Chondrocyte (in vitro differentiated cells): ENCODE results near the gene TFR2. TPM values are rescaled to one million over a fixed set of nuclear protein-coding genes. Genes with fewer than 3 reads are reported as not detected.
"Not testable (repeated sequence)": the region's sequence is repeated elsewhere in the genome, so short reads cannot be mapped to it uniquely, and the experiment has no call there.

Source experiments
- DNase-seq: peaks from one replicate; pipeline ENCODE4 v3.0.0; 2021; ENCODE audit warnings: mixed read lengths, low spot score
- H3K27ac Mint-ChIP-seq: one replicate; pipeline ENCODE4 v1.8.0; 2021; ENCODE audit warnings: mild to moderate bottlenecking, moderate library complexity, mixed read lengths; ENCODE audit not compliant: unreplicated experiment
- H3K27me3 Mint-ChIP-seq: 2 replicates; pipeline ENCODE4 v1.8.0; 2021; ENCODE audit warnings: low read depth, mixed read lengths
- H3K36me3 Mint-ChIP-seq: 2 replicates; pipeline ENCODE4 v1.8.0; 2021; ENCODE audit warnings: low read depth, mixed read lengths
- H3K4me1 Mint-ChIP-seq: 2 replicates; pipeline ENCODE4 v1.8.0; 2021; ENCODE audit warnings: low read depth, mild to moderate bottlenecking, mixed read lengths
- H3K4me3 Mint-ChIP-seq: one replicate; pipeline ENCODE4 v1.8.0; 2021; ENCODE audit warnings: mild to moderate bottlenecking, moderate library complexity, mixed read lengths; ENCODE audit not compliant: unreplicated experiment
- H3K9me3 Mint-ChIP-seq: 2 replicates; pipeline ENCODE4 v1.8.0; 2021; ENCODE audit warnings: low read depth, mixed read lengths
- total RNA-seq: library from RNA; stranded (reverse); gene quantifications from 3 replicates; pipeline ENCODE4 v1.2.1, GENCODE V29; 2021
- TF ChIP-seq, protein P1 (sequence below): fragments of 200-600 bp; sonication (generic); IDR thresholded peaks from 2 replicates; pipeline ENCODE4 v1.5.0; 2021; ENCODE audit warnings: antibody characterized with exemption, mild to moderate bottlenecking, moderate library complexity

Gene TFR2
- total RNA-seq, 1 donor from 2014 or later: 2.1 TPM

DNA sequence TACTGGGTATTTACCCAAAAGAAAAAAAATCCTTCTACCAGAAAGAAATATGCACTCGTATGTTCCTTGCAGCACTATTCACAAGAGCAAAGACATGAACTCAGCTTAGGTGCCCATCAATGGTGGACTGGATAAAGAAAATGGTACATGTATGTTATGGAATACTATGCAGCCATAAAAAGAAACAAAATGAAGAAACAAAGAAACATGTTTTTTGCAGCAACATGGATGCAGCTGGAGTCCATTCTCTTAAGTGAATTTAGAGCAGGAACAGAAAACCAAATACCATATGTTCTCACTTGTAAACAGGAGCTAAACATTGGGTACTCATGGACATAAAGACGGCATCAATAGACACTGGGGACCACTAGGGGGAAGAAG is 26.7 kb upstream of the TFR2 start:
- H3K36me3 Mint-ChIP-seq: no peaks in the 10 kb centered on the region
- TF ChIP-seq, protein P1, sequence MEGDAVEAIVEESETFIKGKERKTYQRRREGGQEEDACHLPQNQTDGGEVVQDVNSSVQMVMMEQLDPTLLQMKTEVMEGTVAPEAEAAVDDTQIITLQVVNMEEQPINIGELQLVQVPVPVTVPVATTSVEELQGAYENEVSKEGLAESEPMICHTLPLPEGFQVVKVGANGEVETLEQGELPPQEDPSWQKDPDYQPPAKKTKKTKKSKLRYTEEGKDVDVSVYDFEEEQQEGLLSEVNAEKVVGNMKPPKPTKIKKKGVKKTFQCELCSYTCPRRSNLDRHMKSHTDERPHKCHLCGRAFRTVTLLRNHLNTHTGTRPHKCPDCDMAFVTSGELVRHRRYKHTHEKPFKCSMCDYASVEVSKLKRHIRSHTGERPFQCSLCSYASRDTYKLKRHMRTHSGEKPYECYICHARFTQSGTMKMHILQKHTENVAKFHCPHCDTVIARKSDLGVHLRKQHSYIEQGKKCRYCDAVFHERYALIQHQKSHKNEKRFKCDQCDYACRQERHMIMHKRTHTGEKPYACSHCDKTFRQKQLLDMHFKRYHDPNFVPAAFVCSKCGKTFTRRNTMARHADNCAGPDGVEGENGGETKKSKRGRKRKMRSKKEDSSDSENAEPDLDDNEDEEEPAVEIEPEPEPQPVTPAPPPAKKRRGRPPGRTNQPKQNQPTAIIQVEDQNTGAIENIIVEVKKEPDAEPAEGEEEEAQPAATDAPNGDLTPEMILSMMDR: no peak
- H3K4me3 Mint-ChIP-seq: no peak overlapping the region
- H3K27ac Mint-ChIP-seq: no peak overlapping the region
- DNase-seq: no peak
- H3K4me1 Mint-ChIP-seq: peaks cover 2% of the 10 kb centered on the region
- H3K9me3 Mint-ChIP-seq: no peaks in the 10 kb centered on the region
- peaks cover 13% of the 10 kb centered on the region for H3K27me3 Mint-ChIP-seq

DNA sequence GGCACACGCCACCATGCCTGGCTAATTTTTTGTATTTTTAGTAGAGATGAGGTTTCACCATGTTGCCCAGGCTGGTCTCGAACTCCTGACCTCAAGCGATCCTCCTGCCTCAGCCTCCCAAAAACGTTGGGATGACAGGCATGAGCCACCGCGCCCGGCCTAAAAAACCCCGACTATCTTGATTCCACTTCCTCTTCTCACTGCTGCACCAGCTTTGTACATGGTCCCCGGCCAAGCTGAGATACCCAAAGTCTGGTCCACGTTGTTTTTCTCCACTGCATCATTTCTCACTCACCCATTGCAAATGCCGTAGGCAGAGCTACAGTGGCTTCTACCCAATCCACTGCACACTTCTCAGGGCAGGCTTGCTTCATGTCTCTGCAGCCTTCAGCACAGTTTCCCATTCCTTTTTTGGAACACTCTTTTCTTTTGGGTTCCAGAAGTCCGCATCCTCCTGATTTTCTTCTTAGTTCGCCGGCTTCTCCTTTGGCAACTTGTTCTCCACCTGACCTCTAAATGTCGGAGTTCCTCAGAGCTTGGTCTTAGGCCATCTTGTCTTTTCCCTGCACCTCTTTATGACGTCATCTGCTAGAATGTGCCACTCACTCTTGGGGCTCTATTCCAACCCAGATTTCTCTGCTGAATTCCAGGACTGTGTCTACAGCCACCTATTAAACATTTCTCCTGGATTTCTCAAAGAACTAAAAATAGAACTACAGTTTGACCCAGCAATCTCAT is 26.1 kb upstream of the TFR2 start:
- Mint-ChIP-seq H3K27me3 (peaks cover 13% of the 10 kb centered on the region), H3K4me1 (peaks cover 2% of the 10 kb centered on the region), H3K4me3 (no peak overlapping the region), H3K27ac (no peak overlapping the region), H3K9me3 (no peaks in the 10 kb centered on the region), H3K36me3 (no peaks in the 10 kb centered on the region)
- TF ChIP-seq, protein P1: no peak
- DNase-seq: no peak

DNA sequence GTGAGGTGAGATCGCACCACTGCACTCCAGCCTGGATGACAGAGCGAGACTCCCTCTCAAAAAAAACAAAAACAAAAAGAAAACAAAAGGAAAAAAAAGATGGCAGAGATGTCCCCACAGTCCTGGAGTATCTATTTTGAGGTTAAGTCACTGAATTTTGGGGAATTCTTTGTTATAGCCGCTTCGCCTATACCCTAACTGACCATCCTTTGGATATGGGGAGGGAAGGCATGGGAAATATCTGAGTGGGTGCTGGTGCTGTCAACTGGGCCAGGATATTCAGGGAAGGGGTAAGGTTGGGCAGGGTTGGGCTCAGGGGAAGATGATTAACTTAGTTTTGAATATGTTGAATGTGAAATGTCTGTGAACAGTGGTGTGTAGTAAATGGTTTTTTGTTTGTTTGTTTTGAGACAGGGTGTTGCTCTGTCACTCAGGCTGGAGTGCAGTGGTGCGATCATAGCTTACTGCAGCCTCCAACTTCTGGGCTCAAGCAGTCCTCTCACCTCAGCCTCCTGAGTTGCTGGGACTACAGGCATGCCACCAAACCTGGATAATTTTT is 23.9 kb upstream of the TFR2 start:
- Mint-ChIP-seq H3K27me3 (peaks cover 13% of the 10 kb centered on the region), H3K4me1 (peaks cover 2% of the 10 kb centered on the region), H3K4me3 (no peak overlapping the region), H3K36me3 (no peaks in the 10 kb centered on the region), H3K27ac (no peak overlapping the region), H3K9me3 (no peaks in the 10 kb centered on the region)
- DNase-seq: no peak
- TF ChIP-seq, protein P1: no peak

DNA sequence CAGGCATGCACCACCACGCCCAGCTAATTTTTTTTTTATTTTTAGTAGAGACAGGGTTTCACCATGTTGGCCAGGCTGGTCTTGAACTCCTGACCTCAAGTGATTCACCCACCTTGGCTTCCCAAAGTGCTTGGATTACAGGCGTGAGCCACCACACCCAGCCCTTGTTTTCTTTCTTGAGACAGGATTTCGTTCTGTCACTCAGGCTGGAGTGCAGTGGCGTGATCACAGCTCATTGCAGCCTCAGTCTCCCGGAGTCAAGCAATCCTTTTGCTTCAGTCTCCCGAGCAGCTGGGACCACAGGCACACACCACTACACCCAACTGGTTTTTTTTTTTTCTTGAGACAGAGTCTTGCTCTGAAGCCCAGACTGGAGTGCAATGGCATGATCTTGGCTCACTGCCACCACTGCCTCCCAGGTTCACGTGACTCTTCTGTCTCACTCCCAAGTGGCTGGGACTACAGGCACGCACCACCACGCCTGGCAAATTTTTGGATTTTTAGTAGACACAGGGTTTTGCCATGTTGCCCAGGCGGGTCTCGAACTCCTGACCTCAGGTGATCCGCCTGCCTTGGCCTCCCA is 20.9 kb upstream of the TFR2 start:
- peaks cover 14% of the 10 kb centered on the region for H3K27me3 Mint-ChIP-seq
- H3K4me3 Mint-ChIP-seq, H3K9me3 Mint-ChIP-seq, H3K27ac Mint-ChIP-seq, H3K4me1 Mint-ChIP-seq, DNase-seq, H3K36me3 Mint-ChIP-seq: not testable (repeated sequence)

DNA sequence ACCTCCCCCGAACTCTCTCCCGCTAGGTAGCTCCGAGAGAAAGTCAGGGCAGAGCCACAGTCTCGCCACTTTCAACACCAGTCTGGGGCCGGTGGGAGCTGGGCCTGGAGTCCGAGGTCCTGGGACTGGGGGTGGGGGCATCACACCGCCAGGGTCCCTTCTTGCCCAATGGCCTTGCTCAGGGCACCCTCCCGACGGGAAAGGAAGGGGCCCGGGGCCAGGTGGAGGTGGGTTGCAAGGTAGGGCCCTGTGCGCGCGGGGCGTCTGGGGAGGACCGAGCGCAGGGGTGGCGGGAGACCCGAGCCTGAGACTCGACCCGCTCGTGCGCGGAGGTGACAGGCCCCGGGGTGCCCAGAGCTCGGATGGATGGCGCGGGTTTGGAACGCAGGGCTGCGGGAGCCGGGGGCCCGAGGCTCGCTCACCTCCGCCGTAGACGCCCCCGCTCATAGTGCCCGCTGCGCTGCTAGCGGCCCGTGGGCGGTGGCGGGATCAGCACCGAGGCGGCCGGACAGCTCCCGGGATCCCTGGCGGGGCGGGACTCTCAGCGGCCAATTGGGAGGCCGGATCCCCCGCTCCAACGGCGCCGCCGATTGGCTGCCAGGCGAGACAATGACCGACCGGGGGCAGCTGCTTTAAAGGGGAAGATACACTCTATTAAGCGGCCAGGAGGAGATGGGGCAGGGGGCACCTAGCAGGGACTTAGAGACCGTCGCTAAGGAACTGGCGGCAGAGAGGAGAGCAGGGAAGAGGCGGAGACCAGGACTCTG is 14.7 kb upstream of the TFR2 start, which contains the start of gene ACTL6B:
Gene ACTL6B (minus strand): TSS at position 541 of the 767 bp plus-strand sequence. CDS start 94 bp downstream, at position 447.
- H3K4me3 Mint-ChIP-seq: no peak within 1 kb of the TSS
- H3K27me3 Mint-ChIP-seq: peaks cover 15% of the 10 kb centered on the region
- H3K27ac Mint-ChIP-seq: no peak within 1 kb of the TSS
- TF ChIP-seq, protein P1: no peak
- no peaks in the 10 kb centered on the region for H3K36me3 Mint-ChIP-seq
- H3K9me3 Mint-ChIP-seq: no peaks in the 10 kb centered on the region
- DNase-seq: no peak
- H3K4me1 Mint-ChIP-seq: no peaks in the 10 kb centered on the region
